ENCODE data around the gene IL1RAPL1.

DNA sequence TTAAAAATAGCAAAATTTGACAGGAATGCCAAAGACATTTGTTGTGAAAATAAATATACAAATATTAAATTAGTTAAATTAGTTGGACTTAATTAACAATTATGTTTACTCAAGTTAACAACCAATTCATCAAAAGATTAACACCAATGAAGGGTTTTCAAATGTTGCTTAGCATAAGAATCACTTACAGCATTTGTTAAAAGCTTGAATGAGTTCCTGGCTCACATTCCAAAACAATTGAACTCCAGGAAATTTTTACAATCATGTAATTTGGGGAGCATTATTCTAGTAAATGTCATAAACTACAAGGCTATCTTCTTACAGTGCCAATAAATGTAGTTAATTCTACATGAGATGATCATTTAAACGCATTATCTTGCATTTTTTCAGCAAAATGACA, 1378.4 kb downstream of the IL1RAPL1 start:
- TF ChIP-seq CTCF (conservative IDR thresholded peaks at IDR 0.05) (no peak), ZFX (IDR thresholded peaks at IDR 0.05) (no peak)

Measured in C4-2B (cell line).